HG02610 (cell line): ENCODE data around the gene AP2A2.

Experiments used
- ATAC-seq: cut with Tn5 transposase; IDR thresholded peaks from one replicate; pipeline ENCODE4 v1.9.1; 2021; ENCODE audit warnings: mild to moderate bottlenecking, moderate library complexity; ENCODE audit not compliant: unreplicated experiment

AP2A2 gene

DNA sequence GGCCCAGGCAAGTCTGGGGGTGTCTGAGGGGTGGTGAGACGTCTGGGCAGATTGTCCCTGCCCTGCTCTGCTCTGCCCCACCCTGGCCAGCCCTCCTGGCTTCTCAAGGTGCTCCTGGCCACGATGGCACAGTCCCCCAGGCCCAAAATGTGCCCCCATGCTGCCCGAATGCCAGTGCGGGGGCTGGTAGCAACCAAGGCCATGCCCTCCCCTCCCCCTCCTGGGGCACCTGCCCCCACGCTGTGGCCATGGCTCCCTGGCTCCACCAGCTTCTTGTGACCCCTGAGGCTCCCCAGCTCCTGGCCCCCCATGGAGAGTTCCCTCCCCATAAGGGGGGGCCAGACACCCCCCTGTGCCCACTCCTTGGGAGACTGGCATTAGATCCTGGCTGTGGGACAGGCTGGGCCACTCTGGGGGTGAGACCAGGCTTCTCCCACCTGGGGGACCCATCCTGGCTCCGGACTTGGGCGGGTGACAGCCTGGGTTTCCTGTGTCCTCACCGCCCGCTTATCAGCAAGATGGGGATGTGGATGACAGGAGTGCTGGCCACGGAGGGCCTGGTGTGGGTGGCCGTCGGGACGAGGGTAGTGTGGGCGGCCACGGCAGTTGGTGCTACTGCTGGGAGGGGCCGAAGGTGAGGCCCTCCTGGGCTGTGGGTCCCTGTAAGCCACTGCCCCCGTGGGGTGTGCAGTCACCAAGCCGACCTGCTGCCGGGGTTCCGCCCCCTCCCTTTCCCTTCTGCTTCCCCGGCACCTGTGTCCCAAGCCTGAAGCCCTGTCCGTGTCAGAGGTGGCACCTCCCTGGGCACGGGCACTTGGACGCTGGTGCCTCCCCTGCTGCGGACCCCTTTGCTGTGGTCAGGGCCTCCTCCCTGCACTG, 126.7 kb downstream of the AP2A2 start:
- no peak for ATAC-seq

- ATAC-seq, result no peak
Observed at GRCh38 chr11:1053121-1053901, 127.6 kb downstream of the AP2A2 start.

- no peak for ATAC-seq
Observed at GRCh38 chr11:1054143-1055108, 128.8 kb downstream of the AP2A2 start.

GRCh38 chr11:1055109-1055703, 129.5 kb downstream of the AP2A2 start:
- no peak for ATAC-seq

DNA sequence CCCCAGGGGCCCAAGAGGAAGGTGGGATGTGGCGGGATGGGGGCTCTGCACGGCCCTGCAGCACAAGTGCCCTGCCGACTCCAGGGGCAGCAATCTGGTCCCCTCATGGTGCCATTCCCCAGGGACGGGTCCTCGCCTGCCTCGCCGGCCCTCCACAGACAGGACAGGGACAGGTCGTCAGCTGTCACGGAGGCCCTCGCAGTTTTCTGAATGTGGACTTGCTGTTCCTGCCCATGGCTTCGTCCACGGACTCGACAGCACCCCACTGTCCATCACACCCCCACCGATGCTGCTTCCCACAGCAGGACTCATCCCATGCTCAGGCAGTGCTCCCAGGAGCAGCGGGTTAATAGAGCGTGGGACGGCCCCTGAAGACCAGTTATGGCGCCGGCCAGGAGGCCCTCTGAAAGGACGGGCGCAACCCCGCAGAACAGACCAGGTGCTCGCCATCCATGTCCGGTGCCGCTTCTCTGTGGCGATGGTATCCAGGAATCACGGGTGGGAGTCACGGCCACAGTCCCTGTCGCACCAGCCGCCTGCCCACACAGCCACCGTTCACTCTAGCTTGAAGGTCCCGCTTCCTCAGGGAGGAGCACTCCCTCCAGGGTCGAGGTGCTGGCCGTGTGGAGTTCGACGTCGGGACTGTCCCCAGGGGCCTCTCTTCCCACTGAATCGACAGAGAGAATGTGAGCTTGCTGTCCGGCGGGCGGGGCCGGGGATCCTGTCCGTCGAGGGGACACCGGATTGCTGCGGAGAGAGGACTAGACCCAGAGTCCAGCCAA, 130.5 kb downstream of the AP2A2 start:
- no peak for ATAC-seq

GRCh38 chr11:1057806-1058205, 132.1 kb downstream of the AP2A2 start:
- no peak for ATAC-seq

DNA sequence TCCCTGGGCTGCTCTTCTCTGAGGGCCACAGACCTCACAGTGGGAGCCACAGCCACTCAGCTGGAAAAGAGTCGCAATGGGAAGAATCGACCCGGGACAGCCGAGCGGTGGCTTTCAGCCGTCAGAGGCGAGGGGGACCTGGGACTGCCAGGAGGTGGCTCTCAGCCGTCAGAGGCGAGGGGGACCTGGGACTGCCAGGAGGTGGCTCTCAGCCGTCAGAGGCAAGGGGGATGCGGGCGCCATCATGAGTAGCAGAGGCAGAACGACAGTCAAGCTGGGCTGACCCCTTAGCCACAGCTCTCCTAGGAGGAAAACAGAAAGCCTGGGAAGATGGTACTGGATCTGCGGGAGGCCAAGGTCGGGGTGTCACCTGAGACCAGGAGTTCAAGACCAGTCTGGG, 134.1 kb downstream of the AP2A2 start:
- no peak for ATAC-seq

GRCh38 chr11:1060410-1060809, 134.7 kb downstream of the AP2A2 start:
- no peak for ATAC-seq

GRCh38 chr11:1060852-1061616, 135.4 kb downstream of the AP2A2 start:
- ATAC-seq, result no peak
